IMR-90 (cell line): ENCODE measurements around the gene ASB6. TPM values are rescaled to one million over a fixed set of nuclear protein-coding genes. Genes with fewer than 3 reads are reported as not detected.

Experiments
- ATAC-seq: fragments of 200-7000 bp; cut with Tn5 transposase; 2 replicates; pipeline ENCODE4 v1.9.1; 2020; ENCODE audit warnings: low read depth, mild to moderate bottlenecking, moderate library complexity
- BruUV-seq: library from RNA; stranded (reverse); fragments of 400-500 nt; replicated peaks from 2 replicates; lab custom pipeline; 2021; lab: Mats Ljungman, UMichigan
- CTCF ChIA-PET: fragments of 300-600 bp; formaldehyde crosslinking; extraction: SDS; loops from one replicate; lab custom pipeline; 2021; ENCODE audit warnings: antibody characterized with exemption; lab: Yijun Ruan, JAX
- POLR2A ChIA-PET: fragments of 300-600 bp; sonication (Branson Sonifier 250); formaldehyde crosslinking; loops from one replicate; lab custom pipeline; 2022; ENCODE audit warnings: antibody characterized with exemption; ENCODE audit not compliant: unreplicated experiment; lab: Charles Lee
- DNase-seq: peaks from one replicate; pipeline ENCODE4 v3.0.0; 2013
- H2AFZ ChIP-seq: replicated peaks from 2 replicates; pipeline ENCODE3; 2013; ENCODE audit warnings: low read length, mild to moderate bottlenecking; ENCODE audit not compliant: poor library complexity
- H2AK5ac ChIP-seq: 2 replicates; pipeline ENCODE4 v1.6.1; 2013; ENCODE audit warnings: low read depth, low read length, inconsistent platforms
- H2AK9ac ChIP-seq: replicated peaks from 2 replicates; pipeline ENCODE3; 2013; ENCODE audit warnings: mild to moderate bottlenecking, low read depth, low read length, moderate library complexity; ENCODE audit not compliant: poor library complexity
- H2BK120ac ChIP-seq: 2 replicates; pipeline ENCODE4 v1.6.1; 2013; ENCODE audit warnings: low read depth, low read length, inconsistent platforms
- H2BK15ac ChIP-seq: 3 replicates; pipeline ENCODE4 v1.6.1; 2013; ENCODE audit warnings: low read depth, low read length, inconsistent platforms
- H2BK20ac ChIP-seq: 2 replicates; pipeline ENCODE4 v1.6.1; 2013; ENCODE audit warnings: low read depth, mild to moderate bottlenecking, inconsistent platforms, low read length, moderate library complexity
- H2BK5ac ChIP-seq: 2 replicates; pipeline ENCODE4 v1.6.1; 2013; ENCODE audit warnings: mild to moderate bottlenecking, low read depth, low read length, inconsistent platforms; ENCODE audit not compliant: poor library complexity, severe bottlenecking
- H3K14ac ChIP-seq: replicated peaks from 2 replicates; pipeline ENCODE4 v1.6.1; 2013; ENCODE audit warnings: low read depth, low read length, inconsistent platforms
- H3K18ac ChIP-seq: 2 replicates; pipeline ENCODE4 v1.6.1; 2013; ENCODE audit warnings: low read depth, low read length, control low read depth
- H3K23ac ChIP-seq: 2 replicates; pipeline ENCODE4 v1.6.1; 2013; ENCODE audit warnings: low read depth, low read length, inconsistent platforms
- H3K27ac ChIP-seq: 2 replicates; pipeline ENCODE4 v1.5.1; 2013; ENCODE audit warnings: mild to moderate bottlenecking, control low read depth, low read length; ENCODE audit not compliant: insufficient read depth
- H3K27me3 ChIP-seq: 2 replicates; pipeline ENCODE4 v1.6.1; 2013; ENCODE audit warnings: low read length; ENCODE audit not compliant: control insufficient read depth, insufficient read depth
- H3K36me3 ChIP-seq: 2 replicates; pipeline ENCODE4 v1.6.1; 2013; ENCODE audit warnings: low read length, mixed read lengths; ENCODE audit not compliant: control insufficient read depth, insufficient read depth
- H3K4ac ChIP-seq: 2 replicates; pipeline ENCODE4 v1.6.1; 2013; ENCODE audit warnings: low read depth, low read length, inconsistent platforms
- H3K4me1 ChIP-seq: 2 replicates; pipeline ENCODE4 v1.6.1; 2013; ENCODE audit warnings: low read length, mixed read lengths; ENCODE audit not compliant: control insufficient read depth, insufficient read depth
- H3K4me2 ChIP-seq: 2 replicates; pipeline ENCODE4 v1.6.1; 2013; ENCODE audit warnings: low read depth, mild to moderate bottlenecking, control low read depth, low read length, moderate library complexity
- H3K4me3 ChIP-seq: 2 replicates; pipeline ENCODE4 v1.5.1; 2013; ENCODE audit warnings: low read depth, mild to moderate bottlenecking, control low read depth, low read length, moderate library complexity; ENCODE audit not compliant: insufficient read depth
- H3K56ac ChIP-seq: 2 replicates; pipeline ENCODE4 v1.6.1; 2013; ENCODE audit warnings: low read length, inconsistent platforms; ENCODE audit not compliant: insufficient read depth; ENCODE audit errors: extremely low read depth
- H3K79me1 ChIP-seq, 2 experiments: 2 replicates each; pipeline ENCODE4 v1.6.1; 2013; ENCODE audit warnings: low read length in 2 of 2, inconsistent platforms in 1 of 2, low read depth in 1 of 2
- H3K9ac ChIP-seq: 2 replicates; pipeline ENCODE4 v1.6.1; 2013; ENCODE audit warnings: low read depth, low read length, control low read depth
- H3K9me1 ChIP-seq: 2 replicates; pipeline ENCODE4 v1.6.1; 2013; ENCODE audit warnings: low read length, inconsistent platforms; ENCODE audit not compliant: insufficient read depth
- H3K9me3 ChIP-seq: 2 replicates; pipeline ENCODE4 v1.6.1; 2013; ENCODE audit warnings: low read length; ENCODE audit not compliant: control insufficient read depth, insufficient read depth
- H4K20me1 ChIP-seq: 2 replicates; pipeline ENCODE4 v1.6.1; 2013; ENCODE audit warnings: low read length, inconsistent platforms; ENCODE audit not compliant: insufficient read depth
- H4K5ac ChIP-seq: 2 replicates; pipeline ENCODE4 v1.6.1; 2013; ENCODE audit warnings: mild to moderate bottlenecking, low read depth, low read length, control low read depth
- H4K8ac ChIP-seq, 2 experiments: 2 replicates each; pipeline ENCODE4 v1.6.1; 2013; ENCODE audit warnings: low read depth in 2 of 2, low read length in 2 of 2, control low read depth in 1 of 2, inconsistent platforms in 1 of 2
- H4K91ac ChIP-seq: 2 replicates; pipeline ENCODE4 v1.6.1; 2013; ENCODE audit warnings: low read depth, low read length, inconsistent platforms; ENCODE audit not compliant: insufficient read depth
- CEBPB ChIP-seq: IDR thresholded peaks from 2 replicates; pipeline ENCODE4 v1.6.1; 2012; ENCODE audit warnings: low read depth, low read length, improper control_type of control experiment
- CTCF ChIP-seq: conservative IDR thresholded peaks from 2 replicates; pipeline ENCODE4 v1.5.1; 2012; ENCODE audit warnings: mild to moderate bottlenecking, low read depth, low read length, improper control_type of control experiment
- FOS ChIP-seq: fragments of 150-350 bp; IDR thresholded peaks from 2 replicates; pipeline ENCODE4 v1.6.1; 2016; ENCODE audit warnings: low read depth, low read length
- WGBS, 2 experiments: methylation state at CpG; one replicate each; pipeline versions ENCODE4 v1.1.5 to v1.1.7; 2013; ENCODE audit warnings: missing lambda C conversion rate in 2 of 2; ENCODE audit not compliant: insufficient read length in 1 of 2; ENCODE audit errors: extremely low coverage in 2 of 2; 5-methylcytosine and 5-hydroxymethylcytosine counted together
- dilution Hi-C: fragments of 300-500 bp; cut with HindIII; formaldehyde crosslinking; loops from one replicate; pipeline ENCODE4 v1.14.3; 2018; ENCODE audit warnings: low sequenced_read_pairs; ENCODE audit not compliant: unreplicated experiment
- in situ Hi-C: fragments of 300-500 bp; cut with MboI; formaldehyde crosslinking; loops from 3 replicates; pipeline ENCODE4 v1.14.3; 2019; ENCODE audit warnings: low sequenced_read_pairs, inconsistent platforms, mixed read lengths
- intact Hi-C: fragments of 100-400 bp; cut with micrococcal nuclease; formaldehyde crosslinking; loops from 2 replicates; pipeline ENCODE4 v1.10.0; 2022
- polyA plus RNA-seq, 3 experiments: library from polyadenylated mRNA; depleted of rRNA; stranded (reverse); fragments of >200 nt; gene quantifications; 2 replicates each; pipeline ENCODE4 v1.2.3, GENCODE V29; 2012; ENCODE audit warnings: low replicate concordance in 1 of 3
- total RNA-seq: library from RNA; depleted of rRNA; stranded (reverse); fragments of >200 nt; gene quantifications from 2 replicates; pipeline ENCODE4 v1.2.3, GENCODE V29; 2012

The ASB6 gene
- total and polyA plus RNA-seq, 2 of the 4 experiments (the other 2 are of a cell fraction) = 9.7 to 28.9 TPM

- peak overlapping the region; percentile 44; the same call in 1 of the 2 replicates for H3K27ac ChIP-seq
- H3K4me1 ChIP-seq = peaks cover 19% of the 10 kb centered on the region
- H4K5ac ChIP-seq = peak overlapping the region; percentile 17; the same call in 1 of the 2 replicates
- peaks cover 10% of the 10 kb centered on the region for H3K9me1 ChIP-seq
- H3K9me3 ChIP-seq = no peaks in the 10 kb centered on the region
- H4K91ac ChIP-seq = peak overlapping the region; percentile 74
- peak; percentile 78 for DNase-seq
- peak; percentile 62 for TF ChIP-seq CEBPB
- peak; percentile 18; the same call in 1 of the 2 replicates for TF ChIP-seq FOS
- no peak for TF ChIP-seq CTCF
- intact Hi-C loops (no loop called here), in situ Hi-C loops (no loop called here), dilution Hi-C loops (no loop called here)
- 0 out of 2 replicates have a peak overlapping the region, but pooled peaks have one; percentile 57 for H2AK5ac ChIP-seq
- no peak for ATAC-seq
- H3K27me3 ChIP-seq = no peaks in the 10 kb centered on the region
- peak overlapping the region; percentile 54; the same call in 1 of the 2 replicates for H2BK20ac ChIP-seq
- no peak overlapping the region for H3K4me2 ChIP-seq
- H2BK15ac ChIP-seq = peak overlapping the region; percentile 47; the same call in 1 of the 3 replicates
- no peak overlapping the region for H2AK9ac ChIP-seq
- H2AFZ ChIP-seq = peak overlapping the region; percentile 82
- peak overlapping the region; percentile 73 for H2BK5ac ChIP-seq
- peak overlapping the region in 1 of 2 experiments; percentile 64; a peak in 3 of 4 replicates for H4K8ac ChIP-seq
- ChIA-PET CTCF (interaction anchor here (0.6 to 3.1 kb wide), 5 partner anchors 14 to 923 kb away, joined by 3 to 26 read pairs (median 4); no protein-coding TSS in a partner anchor), POLR2A (interaction anchor here (0.7 to 1.4 kb wide), 2 partner anchors 483 to 489 kb away, joined by 4 to 9 read pairs; no protein-coding TSS in a partner anchor)
- 0 out of 2 replicates have a peak overlapping the region, but pooled peaks have one; percentile 79 for H3K14ac ChIP-seq
- peak overlapping the region; percentile 28; the same call in 1 of the 2 replicates for H3K9ac ChIP-seq
- H2BK120ac ChIP-seq = peak overlapping the region; percentile 56
- peaks cover 17% of the 10 kb centered on the region for H4K20me1 ChIP-seq
- H3K23ac ChIP-seq = peak overlapping the region; percentile 8; the same call in 1 of the 2 replicates
- peak overlapping the region; percentile 51 for H3K4ac ChIP-seq
- BruUV-seq = no TSS peak
- peaks cover 3% of the 10 kb centered on the region; the same call in 1 of the 2 replicates for H3K36me3 ChIP-seq
- H3K4me3 ChIP-seq = no peak overlapping the region
- peaks cover 13 to 38% of the 10 kb centered on the region in 2 experiments; a peak in 3 of 4 replicates for H3K79me1 ChIP-seq
- no peak overlapping the region; the same call in 1 of the 2 replicates for H3K56ac ChIP-seq
- no CpG with 5 or more reads among the region's 6 CpGs for WGBS, 2 experiments
- H3K18ac ChIP-seq = peak overlapping the region; percentile 34; the same call in 1 of the 2 replicates
Measured at GRCh38 chr9:129623331-129623730, 18.6 kb downstream of the ASB6 start.
